Keratinocyte (primary cell): Measurements from ENCODE around the gene CLDN3. TPM values are rescaled to one million over a fixed set of nuclear protein-coding genes. Genes with fewer than 3 reads are reported as not detected.
A peak's percentile ranks its signal among the peaks of the same experiment; 100 is the strongest.

Experiments used
- DNase-seq: peaks from one replicate; pipeline ENCODE4 v3.0.0-alpha.2; 2011; ENCODE audit warnings: low read depth, missing footprints, low spot score
- FAIRE-seq: peaks from 2 replicates; lab custom pipeline; 2011; peaks lifted over from hg19 to GRCh38; lab: Jason Lieb, UNC
- H2AFZ ChIP-seq: 2 replicates; pipeline ENCODE4 v1.6.0; 2012; ENCODE audit warnings: low read length, control low read depth, inconsistent platforms; ENCODE audit not compliant: control insufficient read depth
- H3K27ac ChIP-seq: 2 replicates; pipeline ENCODE4 v1.5.1; 2011; ENCODE audit warnings: low read length; ENCODE audit not compliant: control insufficient read depth, insufficient read depth
- H3K27me3 ChIP-seq: 3 replicates; pipeline ENCODE4 v1.6.0; 2011; ENCODE audit warnings: low read length; ENCODE audit not compliant: control insufficient read depth, insufficient read depth; ENCODE audit errors: extremely low read depth
- H3K36me3 ChIP-seq, 2 experiments: 2 replicates in 1 of 2; 3 replicates in 1 of 2; pipeline ENCODE4 v1.5.1; 2011; ENCODE audit warnings: low read length in 2 of 2, mild to moderate bottlenecking in 1 of 2; ENCODE audit not compliant: control insufficient read depth in 2 of 2, insufficient read depth in 2 of 2; ENCODE audit errors: extremely low read depth in 1 of 2
- H3K4me1 ChIP-seq: 3 replicates; pipeline ENCODE4 v1.5.1; 2011; ENCODE audit warnings: low read length; ENCODE audit not compliant: control insufficient read depth, insufficient read depth; ENCODE audit errors: extremely low read depth
- H3K4me2 ChIP-seq: 3 replicates; pipeline ENCODE4 v1.6.0; 2011; ENCODE audit warnings: low read depth, low read length; ENCODE audit not compliant: control insufficient read depth, insufficient read depth; ENCODE audit errors: extremely low read depth
- H3K4me3 ChIP-seq, 3 experiments: fragments of 200-600 bp in 1 of 3; sonication (generic) in 1 of 3; 2 replicates in 2 of 3; 3 replicates in 1 of 3; pipeline ENCODE4 v1.5.1; 2011 to 2016; ENCODE audit warnings: low read length in 3 of 3, mild to moderate bottlenecking in 3 of 3, control low read depth in 2 of 3, inconsistent platforms in 1 of 3, low read depth in 1 of 3, mixed read lengths in 1 of 3, mixed run types in 1 of 3, moderate library complexity in 1 of 3; ENCODE audit not compliant: control insufficient read depth in 2 of 3, insufficient read depth in 2 of 3; ENCODE audit errors: extremely low read depth in 1 of 3
- H3K79me2 ChIP-seq: 2 replicates; pipeline ENCODE4 v1.6.0; 2012; ENCODE audit warnings: low read length; ENCODE audit not compliant: control insufficient read depth, insufficient read depth
- H3K9ac ChIP-seq: 3 replicates; pipeline ENCODE4 v1.6.0; 2011; ENCODE audit warnings: low read length; ENCODE audit not compliant: control insufficient read depth, insufficient read depth; ENCODE audit errors: extremely low read depth
- H3K9me1 ChIP-seq: 3 replicates; pipeline ENCODE4 v1.6.0; 2011; ENCODE audit warnings: low read length; ENCODE audit not compliant: control insufficient read depth, insufficient read depth; ENCODE audit errors: extremely low read depth
- H3K9me3 ChIP-seq: 2 replicates; pipeline ENCODE4 v1.5.1; 2012; ENCODE audit warnings: low read depth, low read length; ENCODE audit not compliant: control insufficient read depth
- H4K20me1 ChIP-seq: 3 replicates; pipeline ENCODE4 v1.6.0; 2011; ENCODE audit warnings: low read length; ENCODE audit not compliant: control insufficient read depth, insufficient read depth; ENCODE audit errors: extremely low read depth
- CTCF ChIP-seq, 3 experiments: IDR thresholded peaks in 1 of 3; conservative IDR thresholded peaks in 1 of 3; optimal IDR thresholded peaks in 1 of 3; 2 replicates in 2 of 3; 3 replicates in 1 of 3; pipeline versions ENCODE3 to v1.5.1; 2011; ENCODE audit warnings: low read length in 3 of 3, mild to moderate bottlenecking in 3 of 3, moderate library complexity in 2 of 3, control low read depth in 1 of 3, inconsistent platforms in 1 of 3; ENCODE audit not compliant: insufficient read depth in 2 of 3; ENCODE audit errors: extremely low read depth in 1 of 3
- EZH2 ChIP-seq: IDR thresholded peaks from one replicate; pipeline ENCODE4 v1.6.1; 2012; ENCODE audit warnings: inconsistent platforms, mild to moderate bottlenecking, low read length, moderate library complexity
- dilution Hi-C: fragments of 300-500 bp; cut with MboI; formaldehyde crosslinking; loops from one replicate; pipeline ENCODE4 v1.7.0; 2020; ENCODE audit warnings: low sequenced_read_pairs; ENCODE audit not compliant: extremely low pct_ligation_motif_present
- polyA plus RNA-seq, 5 experiments: library from polyadenylated mRNA; depleted of rRNA in 3 of 5; stranded (reverse) in 3 of 5; stranded (forward) in 1 of 5; unstranded in 1 of 5; fragments of >200 nt; gene quantifications; 1 replicate in 1 of 5; 2 replicates in 3 of 5; 3 replicates in 1 of 5; pipeline versions ENCODE4 v1.2.1 to v1.2.3, GENCODE V29; 2011 to 2012; ENCODE audit warnings: missing spikeins in 2 of 5, low read depth in 1 of 5, low replicate concordance in 1 of 5

The CLDN3 gene
- polyA plus RNA-seq, 1 donor (not counting 4 experiments of a cell fraction or from before 2014, with no cell fraction given), result not detected

GRCh38 chr7:73735528-73735905 is 34.6 kb downstream of the CLDN3 start:
- FAIRE-seq (no peak), DNase-seq (no peak)
- H3K4me3 ChIP-seq, result no peak overlapping the region
- H3K79me2 ChIP-seq, result peaks cover 6% of the 10 kb centered on the region
- dilution Hi-C loops, result no loop called here
- H3K9ac ChIP-seq, result no peak overlapping the region
- H3K9me1 ChIP-seq, result no peaks in the 10 kb centered on the region
- no peaks in the 10 kb centered on the region for H3K27me3 ChIP-seq
- H3K4me1 ChIP-seq, result peaks cover 11% of the 10 kb centered on the region
- peaks cover 5 to 10% of the 10 kb centered on the region in 2 experiments for H3K36me3 ChIP-seq
- TF ChIP-seq EZH2 (no peak), CTCF (optimal IDR thresholded peaks at IDR 0.05 in 1 of 3, IDR thresholded peaks at IDR 0.05 in 1 of 3, conservative IDR thresholded peaks at IDR 0.05 in 1 of 3; ENCODE audit: extremely low read depth in 1 of 3, insufficient read depth in 2 of 3, low read length in 3 of 3) (no peak)
- H3K9me3 ChIP-seq, result no peaks in the 10 kb centered on the region
- no peak overlapping the region for H2AFZ ChIP-seq
- no peak overlapping the region for H3K4me2 ChIP-seq
- peaks cover 2% of the 10 kb centered on the region for H4K20me1 ChIP-seq
- no peak overlapping the region for H3K27ac ChIP-seq

- no peak for TF ChIP-seq EZH2
- peak; percentile 94 to 96 (median 95) for TF ChIP-seq CTCF (optimal IDR thresholded peaks at IDR 0.05 in 1 of 3, IDR thresholded peaks at IDR 0.05 in 1 of 3, conservative IDR thresholded peaks at IDR 0.05 in 1 of 3; ENCODE audit: extremely low read depth in 1 of 3, insufficient read depth in 2 of 3, low read length in 3 of 3)
- Histone ChIP-seq H3K27me3 (no peaks in the 10 kb centered on the region), H3K36me3 (peaks cover 5 to 10% of the 10 kb centered on the region in 2 experiments), H3K4me2 (no peak overlapping the region), H3K4me3 (no peak overlapping the region), H4K20me1 (peaks cover 2% of the 10 kb centered on the region), H3K4me1 (peaks cover 11% of the 10 kb centered on the region), H2AFZ (no peak overlapping the region), H3K79me2 (peaks cover 6% of the 10 kb centered on the region), H3K9me1 (no peaks in the 10 kb centered on the region), H3K27ac (no peak overlapping the region), H3K9ac (no peak overlapping the region), H3K9me3 (no peaks in the 10 kb centered on the region)
- dilution Hi-C loops, result no loop called here
- FAIRE-seq, result peak; percentile 56
- peak; percentile 72 for DNase-seq
Observed at GRCh38 chr7:73734619-73735527, 35.2 kb downstream of the CLDN3 start.
